Ovary (tissue), 3 donors: ENCODE measurements around the gene PRIMPOL.

ENCODE experiments used
- CTCF ChIP-seq, 3 donors: fragments of 450-650 bp in 2 of 3; fragments of 200-600 bp in 1 of 3; IDR thresholded peaks; one replicate each; pipeline versions ENCODE4 v1.5.1 to v1.8.0; 2016 to 2022; ENCODE audit warnings: antibody characterized with exemption in 3 of 3, mild to moderate bottlenecking in 1 of 3
- EP300 ChIP-seq: sonication (generic); formaldehyde crosslinking; IDR thresholded peaks from one replicate; pipeline ENCODE4 v1.6.1; 2017; ENCODE audit warnings: antibody characterized with exemption
- donor health status: DM: no; HTN: no; CAD: no.

GRCh38 chr4:184632842-184633241, 16.7 kb upstream of the PRIMPOL start:
- TF ChIP-seq EP300 (no peak), CTCF (IDR thresholded peaks at IDR 0.05) (no peak)
